ENCODE results near the gene GPR176.
"Not testable (repeated sequence)": the region's sequence is repeated elsewhere in the genome, so short reads cannot be mapped to it uniquely, and the experiment has no call there.

Gene GPR176

GRCh38 chr15:39904115-39904514 is 16.0 kb downstream of the GPR176 start:
- Mint-ChIP-seq H3K27ac (ENCODE audit: low read depth) (no peak overlapping the region), H3K27me3 (peaks cover 36% of the 10 kb centered on the region), H3K36me3 (ENCODE audit: insufficient read depth) (peaks cover 1% of the 10 kb centered on the region), H3K4me3 (no peak overlapping the region), H3K4me1 (no peaks in the 10 kb centered on the region), H3K9me3 (no peaks in the 10 kb centered on the region)
- no peak for ATAC-seq (replicated peaks; ENCODE audit: extremely low read depth, poor library complexity, severe bottlenecking)
- no peak for DNase-seq (ENCODE audit: low spot score in 2 of 2)

- Mint-ChIP-seq H3K27me3 (peaks cover 33% of the 10 kb centered on the region), H3K4me3 (no peak overlapping the region), H3K27ac (ENCODE audit: low read depth) (no peak overlapping the region), H3K36me3 (ENCODE audit: insufficient read depth) (peaks cover 1% of the 10 kb centered on the region), H3K9me3 (no peaks in the 10 kb centered on the region), H3K4me1 (no peaks in the 10 kb centered on the region)
- DNase-seq (ENCODE audit: low spot score in 2 of 2) (no peak), ATAC-seq (replicated peaks; ENCODE audit: extremely low read depth, poor library complexity, severe bottlenecking) (no peak)
Measured at GRCh38 chr15:39898317-39898716, 21.7 kb downstream of the GPR176 start.

GRCh38 chr15:39896846-39897245 is 23.2 kb downstream of the GPR176 start:
- H3K9me3 Mint-ChIP-seq, result no peaks in the 10 kb centered on the region
- no peaks in the 10 kb centered on the region for H3K4me1 Mint-ChIP-seq
- peaks cover 1% of the 10 kb centered on the region for H3K36me3 Mint-ChIP-seq (ENCODE audit: insufficient read depth)
- H3K4me3 Mint-ChIP-seq, result no peak overlapping the region
- no peak overlapping the region for H3K27ac Mint-ChIP-seq (ENCODE audit: low read depth)
- ATAC-seq (replicated peaks; ENCODE audit: extremely low read depth, poor library complexity, severe bottlenecking) (no peak), DNase-seq (ENCODE audit: low spot score in 2 of 2) (no peak)
- peaks cover 31% of the 10 kb centered on the region for H3K27me3 Mint-ChIP-seq

- no peak for ATAC-seq (replicated peaks; ENCODE audit: extremely low read depth, poor library complexity, severe bottlenecking)
- Mint-ChIP-seq H3K4me3 (no peak overlapping the region), H3K4me1 (no peaks in the 10 kb centered on the region), H3K9me3 (no peaks in the 10 kb centered on the region), H3K27ac (ENCODE audit: low read depth) (no peak overlapping the region), H3K36me3 (ENCODE audit: insufficient read depth) (no peaks in the 10 kb centered on the region), H3K27me3 (peaks cover 31% of the 10 kb centered on the region)
- DNase-seq (ENCODE audit: low spot score in 2 of 2), result no peak
Measured at GRCh38 chr15:39896101-39896500, 24.0 kb downstream of the GPR176 start.

- peaks cover 15% of the 10 kb centered on the region for H3K27me3 Mint-ChIP-seq
- H3K9me3 Mint-ChIP-seq; H3K36me3 Mint-ChIP-seq (ENCODE audit: insufficient read depth); ATAC-seq (replicated peaks; ENCODE audit: extremely low read depth, poor library complexity, severe bottlenecking); H3K4me1 Mint-ChIP-seq; H3K4me3 Mint-ChIP-seq; DNase-seq (ENCODE audit: low spot score in 2 of 2); H3K27ac Mint-ChIP-seq (ENCODE audit: low read depth): not testable (repeated sequence)
Measured at GRCh38 chr15:39893051-39893450, 27.0 kb downstream of the GPR176 start.

- ATAC-seq (replicated peaks; ENCODE audit: extremely low read depth, poor library complexity, severe bottlenecking) (no peak), DNase-seq (ENCODE audit: low spot score in 2 of 2) (no peak)
- Mint-ChIP-seq H3K27me3 (peaks cover 8% of the 10 kb centered on the region), H3K9me3 (no peaks in the 10 kb centered on the region), H3K27ac (ENCODE audit: low read depth) (no peak overlapping the region), H3K4me3 (no peak overlapping the region), H3K36me3 (ENCODE audit: insufficient read depth) (no peaks in the 10 kb centered on the region), H3K4me1 (no peaks in the 10 kb centered on the region)
Measured at GRCh38 chr15:39892418-39892817, 27.6 kb downstream of the GPR176 start.

- Mint-ChIP-seq H3K27ac (ENCODE audit: low read depth) (no peak overlapping the region), H3K4me1 (no peaks in the 10 kb centered on the region), H3K9me3 (no peaks in the 10 kb centered on the region), H3K4me3 (no peak overlapping the region), H3K36me3 (ENCODE audit: insufficient read depth) (no peaks in the 10 kb centered on the region), H3K27me3 (peaks cover under 1% of the 10 kb centered on the region)
- ATAC-seq (replicated peaks; ENCODE audit: extremely low read depth, poor library complexity, severe bottlenecking) (no peak), DNase-seq (ENCODE audit: low spot score in 2 of 2) (no peak)
Measured at GRCh38 chr15:39890621-39891020, 29.4 kb downstream of the GPR176 start.

- Mint-ChIP-seq H3K27me3 (peaks cover 10% of the 10 kb centered on the region), H3K27ac (ENCODE audit: low read depth) (no peak overlapping the region), H3K9me3 (no peaks in the 10 kb centered on the region), H3K4me1 (no peaks in the 10 kb centered on the region), H3K4me3 (no peak overlapping the region), H3K36me3 (ENCODE audit: insufficient read depth) (no peaks in the 10 kb centered on the region)
- no peak for DNase-seq (ENCODE audit: low spot score in 2 of 2)
- ATAC-seq (replicated peaks; ENCODE audit: extremely low read depth, poor library complexity, severe bottlenecking), result no peak
Measured at GRCh38 chr15:39889601-39890000, 30.5 kb downstream of the GPR176 start.

- Mint-ChIP-seq H3K27me3 (peaks cover 18% of the 10 kb centered on the region), H3K36me3 (ENCODE audit: insufficient read depth) (no peaks in the 10 kb centered on the region), H3K9me3 (no peaks in the 10 kb centered on the region), H3K4me3 (no peak overlapping the region), H3K4me1 (no peaks in the 10 kb centered on the region), H3K27ac (ENCODE audit: low read depth) (no peak overlapping the region)
- no peak for DNase-seq (ENCODE audit: low spot score in 2 of 2)
- no peak for ATAC-seq (replicated peaks; ENCODE audit: extremely low read depth, poor library complexity, severe bottlenecking)
Measured at GRCh38 chr15:39888809-39889208, 31.3 kb downstream of the GPR176 start.

GRCh38 chr15:39888243-39888642 is 31.8 kb downstream of the GPR176 start:
- ATAC-seq (replicated peaks; ENCODE audit: extremely low read depth, poor library complexity, severe bottlenecking) (no peak), DNase-seq (ENCODE audit: low spot score in 2 of 2) (no peak)
- Mint-ChIP-seq H3K4me3 (no peak overlapping the region), H3K4me1 (no peaks in the 10 kb centered on the region), H3K36me3 (ENCODE audit: insufficient read depth) (no peaks in the 10 kb centered on the region), H3K27ac (ENCODE audit: low read depth) (no peak overlapping the region), H3K27me3 (peaks cover 20% of the 10 kb centered on the region), H3K9me3 (no peaks in the 10 kb centered on the region)

GRCh38 chr15:39887832-39888231 is 32.2 kb downstream of the GPR176 start:
- no peak overlapping the region for H3K27ac Mint-ChIP-seq (ENCODE audit: low read depth)
- H3K27me3 Mint-ChIP-seq, result peaks cover 20% of the 10 kb centered on the region
- no peak overlapping the region for H3K4me3 Mint-ChIP-seq
- no peaks in the 10 kb centered on the region for H3K36me3 Mint-ChIP-seq (ENCODE audit: insufficient read depth)
- no peaks in the 10 kb centered on the region for H3K9me3 Mint-ChIP-seq
- H3K4me1 Mint-ChIP-seq, result no peaks in the 10 kb centered on the region
- DNase-seq (ENCODE audit: low spot score in 2 of 2), result no peak
- no peak for ATAC-seq (replicated peaks; ENCODE audit: extremely low read depth, poor library complexity, severe bottlenecking)

GRCh38 chr15:39887211-39887610 is 32.9 kb downstream of the GPR176 start:
- Mint-ChIP-seq H3K4me3 (no peak overlapping the region), H3K27ac (ENCODE audit: low read depth) (no peak overlapping the region)
- no peak for ATAC-seq (replicated peaks; ENCODE audit: extremely low read depth, poor library complexity, severe bottlenecking)

GRCh38 chr15:39886418-39886817 is 33.6 kb downstream of the GPR176 start:
- Mint-ChIP-seq H3K9me3 (no peaks in the 10 kb centered on the region), H3K27ac (ENCODE audit: low read depth) (no peak overlapping the region), H3K4me3 (no peak overlapping the region), H3K4me1 (no peaks in the 10 kb centered on the region), H3K27me3 (peaks cover 20% of the 10 kb centered on the region), H3K36me3 (ENCODE audit: insufficient read depth) (no peaks in the 10 kb centered on the region)
- DNase-seq (ENCODE audit: low spot score in 2 of 2), result no peak
- ATAC-seq (replicated peaks; ENCODE audit: extremely low read depth, poor library complexity, severe bottlenecking), result no peak

More at GRCh38 chr15:39887211-39887610, 32.9 kb downstream of the GPR176 start:
- no peak for DNase-seq (ENCODE audit: low spot score in 2 of 2)
- H3K36me3 Mint-ChIP-seq (ENCODE audit: insufficient read depth), result no peaks in the 10 kb centered on the region
- H3K4me1 Mint-ChIP-seq, result no peaks in the 10 kb centered on the region
- H3K27me3 Mint-ChIP-seq, result peaks cover 20% of the 10 kb centered on the region
- no peaks in the 10 kb centered on the region for H3K9me3 Mint-ChIP-seq

All from central memory CD8-positive, alpha-beta T cell (primary cell).